WI38 (cell line): Measurements from ENCODE around the gene IGF1R.

Experiments used
- H3K4me3 ChIP-seq: 2 replicates; pipeline ENCODE4 v1.5.1; 2011; ENCODE audit warnings: low read depth, mild to moderate bottlenecking, control low read depth, low read length
- TF ChIP-seq, protein P1 (sequence below): IDR thresholded peaks from 2 replicates; pipeline ENCODE4 v1.5.1; 2012; ENCODE audit warnings: low read depth, mild to moderate bottlenecking, control low read depth, low read length

IGF1R gene

DNA sequence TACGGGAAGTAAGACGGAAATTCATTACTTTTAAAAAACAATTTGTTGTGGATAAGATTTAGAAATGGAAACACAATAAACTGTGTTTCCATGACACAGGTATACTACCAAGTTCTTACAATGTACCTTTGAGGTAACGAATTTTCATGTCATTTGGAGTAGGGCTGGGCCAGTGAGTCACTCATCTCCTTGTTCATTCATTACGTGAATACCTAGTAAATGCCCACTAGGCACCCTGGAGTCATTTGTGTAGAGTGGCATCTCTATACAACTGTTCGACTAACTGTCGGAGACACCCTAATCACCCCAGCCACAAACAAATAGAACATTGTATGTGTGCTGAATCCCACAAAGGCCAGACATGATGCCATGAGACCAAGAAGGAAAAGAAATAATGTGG is 94.8 kb downstream of the IGF1R start:
- TF ChIP-seq, protein P1, sequence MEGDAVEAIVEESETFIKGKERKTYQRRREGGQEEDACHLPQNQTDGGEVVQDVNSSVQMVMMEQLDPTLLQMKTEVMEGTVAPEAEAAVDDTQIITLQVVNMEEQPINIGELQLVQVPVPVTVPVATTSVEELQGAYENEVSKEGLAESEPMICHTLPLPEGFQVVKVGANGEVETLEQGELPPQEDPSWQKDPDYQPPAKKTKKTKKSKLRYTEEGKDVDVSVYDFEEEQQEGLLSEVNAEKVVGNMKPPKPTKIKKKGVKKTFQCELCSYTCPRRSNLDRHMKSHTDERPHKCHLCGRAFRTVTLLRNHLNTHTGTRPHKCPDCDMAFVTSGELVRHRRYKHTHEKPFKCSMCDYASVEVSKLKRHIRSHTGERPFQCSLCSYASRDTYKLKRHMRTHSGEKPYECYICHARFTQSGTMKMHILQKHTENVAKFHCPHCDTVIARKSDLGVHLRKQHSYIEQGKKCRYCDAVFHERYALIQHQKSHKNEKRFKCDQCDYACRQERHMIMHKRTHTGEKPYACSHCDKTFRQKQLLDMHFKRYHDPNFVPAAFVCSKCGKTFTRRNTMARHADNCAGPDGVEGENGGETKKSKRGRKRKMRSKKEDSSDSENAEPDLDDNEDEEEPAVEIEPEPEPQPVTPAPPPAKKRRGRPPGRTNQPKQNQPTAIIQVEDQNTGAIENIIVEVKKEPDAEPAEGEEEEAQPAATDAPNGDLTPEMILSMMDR, result no peak
- H3K4me3 ChIP-seq, result no peak overlapping the region

DNA sequence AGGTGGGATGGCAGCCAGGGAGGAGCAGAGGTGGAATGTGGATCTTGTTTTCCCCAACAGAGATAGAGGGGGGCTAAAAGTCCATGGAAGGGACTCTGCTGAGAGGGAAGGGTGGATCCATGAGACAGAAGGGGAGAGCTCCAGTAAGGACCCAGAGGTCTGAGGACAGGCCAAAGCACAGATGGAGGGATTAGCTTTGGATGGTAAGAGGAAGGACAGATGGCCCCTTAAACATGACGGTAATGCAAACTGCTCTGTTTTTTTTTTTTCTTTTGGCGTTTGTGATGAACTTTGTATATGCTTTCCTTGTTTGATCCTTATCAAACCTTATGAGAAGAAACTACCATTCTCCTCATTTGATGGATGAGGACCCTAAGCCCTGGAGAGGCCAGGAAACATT is 96.2 kb downstream of the IGF1R start:
- TF ChIP-seq, protein P1, result no peak
- no peak overlapping the region for H3K4me3 ChIP-seq

GRCh38 chr15:98745179-98745578 is 96.8 kb downstream of the IGF1R start:
- TF ChIP-seq, protein P1, result no peak
- no peak overlapping the region for H3K4me3 ChIP-seq

DNA sequence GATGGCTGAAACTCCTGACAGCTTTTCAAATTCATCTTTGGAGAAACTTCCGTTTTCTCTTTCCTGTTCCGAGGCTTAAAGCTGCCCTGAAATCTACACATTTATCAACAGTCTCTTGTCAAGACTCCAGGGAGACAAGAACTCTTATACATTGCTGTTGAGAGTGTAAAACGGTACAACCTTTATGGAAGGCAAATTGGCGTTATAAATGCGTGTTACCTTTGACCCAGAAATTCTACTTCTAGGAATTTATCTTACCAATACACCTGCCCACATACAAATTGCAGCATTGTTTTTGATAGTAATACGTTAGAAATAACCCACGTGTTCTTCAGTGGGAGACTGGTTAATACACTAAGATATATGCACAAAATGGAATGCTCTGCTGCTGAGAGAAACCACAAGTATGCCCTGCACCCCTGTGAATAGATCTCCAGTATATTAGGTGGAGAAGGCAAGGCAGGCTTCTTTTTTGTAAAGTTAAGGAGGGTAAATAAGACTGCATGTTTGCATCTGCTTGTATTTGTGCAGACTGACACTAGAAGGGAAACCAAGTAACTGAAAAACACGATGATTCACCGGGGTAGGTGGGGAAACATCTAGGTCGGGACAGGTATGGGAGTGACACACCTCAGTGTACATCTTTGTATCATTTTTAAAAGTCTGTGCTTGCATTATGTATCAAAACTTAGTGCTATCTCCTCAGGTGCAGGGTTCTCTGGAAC is 97.5 kb downstream of the IGF1R start:
- H3K4me3 ChIP-seq, result no peak overlapping the region
- TF ChIP-seq, protein P1, result no peak

- no peak overlapping the region for H3K4me3 ChIP-seq
- TF ChIP-seq, protein P1, result no peak
Observed at GRCh38 chr15:98746375-98747155, 98.2 kb downstream of the IGF1R start.

DNA sequence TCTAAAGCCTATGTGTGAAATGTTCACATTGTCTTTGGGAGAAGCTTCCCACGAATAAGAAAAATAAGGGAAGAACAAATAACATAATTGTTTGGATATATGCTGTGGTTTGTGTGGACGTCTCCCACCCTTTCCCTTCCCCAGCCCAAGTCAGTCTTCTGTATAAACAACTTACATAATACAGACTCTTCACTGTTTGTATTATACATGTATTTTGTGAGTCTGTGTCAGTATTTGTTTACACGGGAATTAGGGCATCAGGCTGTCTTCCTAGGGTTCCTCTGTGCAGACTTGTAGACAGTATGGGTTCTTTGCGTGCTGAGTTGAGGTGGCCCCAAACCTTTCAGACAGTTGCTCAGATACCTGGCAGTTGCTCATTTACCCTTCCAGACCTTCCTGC is 103.4 kb downstream of the IGF1R start:
- TF ChIP-seq, protein P1, result no peak
- H3K4me3 ChIP-seq, result no peak overlapping the region
